Transverse colon (tissue), 4 donors: ENCODE results near the gene GRM8. TPM values are rescaled to one million over a fixed set of nuclear protein-coding genes. Genes with fewer than 3 reads are reported as not detected.
"Not testable (repeated sequence)": the region's sequence is repeated elsewhere in the genome, so short reads cannot be mapped to it uniquely, and the experiment has no call there.

Source experiments
- DNase-seq: peaks from one replicate; pipeline ENCODE4 v3.0.0-alpha.2; 2019
- H3K27ac ChIP-seq, 4 donors: fragments of 200-600 bp; sonication (generic); 2 replicates each; pipeline ENCODE4 v1.5.1; 2016 to 2018; ENCODE audit warnings: inconsistent platforms in 4 of 4
- H3K27me3 ChIP-seq: fragments of 200-600 bp; sonication (generic); 2 replicates; pipeline ENCODE4 v1.5.1; 2017; ENCODE audit warnings: inconsistent platforms
- H3K36me3 ChIP-seq, 4 donors: fragments of 200-600 bp; sonication (generic); 2 replicates each; pipeline ENCODE4 v1.5.1; 2017 to 2019; ENCODE audit warnings: inconsistent platforms in 4 of 4
- H3K4me1 ChIP-seq, 4 donors: fragments of 200-600 bp; sonication (generic); 2 replicates each; pipeline ENCODE4 v1.5.1; 2017 to 2020; ENCODE audit warnings: inconsistent platforms in 4 of 4
- H3K4me3 ChIP-seq, 4 donors: fragments of 200-600 bp; sonication (generic); 1 replicate in 1 of 4; 2 replicates in 3 of 4; pipeline versions ENCODE4 v1.5.1 to v1.6.1; 2017 to 2019; ENCODE audit warnings: inconsistent platforms in 4 of 4
- H3K9me3 ChIP-seq, 2 donors: fragments of 200-600 bp; sonication (generic); 2 replicates each; pipeline ENCODE4 v1.5.1; 2017 to 2019; ENCODE audit warnings: inconsistent platforms in 2 of 2
- EP300 ChIP-seq: sonication (generic); formaldehyde crosslinking; IDR thresholded peaks from one replicate; pipeline ENCODE4 v1.6.1; 2017; ENCODE audit warnings: antibody characterized with exemption, low read depth
- POLR2A ChIP-seq: fragments of 450-650 bp; IDR thresholded peaks from one replicate; pipeline ENCODE4 v1.6.1; 2016; ENCODE audit warnings: antibody characterized with exemption, mild to moderate bottlenecking, moderate library complexity
- POLR2AphosphoS5 ChIP-seq, 3 donors: sonication (generic); formaldehyde crosslinking; IDR thresholded peaks; one replicate each; pipeline ENCODE4 v1.6.1; 2016; ENCODE audit warnings: antibody characterized with exemption in 3 of 3
- WGBS, 2 donors: methylation state at CpG; one replicate each; pipeline ENCODE4 v1.1.5; 2018; ENCODE audit warnings: low coverage in 1 of 2; 5-methylcytosine and 5-hydroxymethylcytosine counted together
- in situ Hi-C, 4 donors: fragments of 200-750 bp; cut with MboI; loops; one replicate each; pipeline versions ENCODE4 v1.15.0 to v1.15.1; 2017; ENCODE audit warnings: low sequenced_read_pairs in 3 of 4, low pct_ligation_motif_present in 1 of 4, low pct_unique_long_range_greater_than_20kb in 1 of 4
- intact Hi-C: fragments of 100-400 bp; cut with DNase I; formaldehyde crosslinking; loops from one replicate; pipeline ENCODE4 v1.15.1; 2023; ENCODE audit warnings: low total_unique reads
- total RNA-seq, 4 donors: library from RNA; depleted of rRNA; stranded (reverse); fragments of >200 nt; gene quantifications; one replicate each; pipeline ENCODE4 v1.1.0, GENCODE V29; 2016
- TF ChIP-seq, protein P1 (sequence below), 5 experiments: fragments of 200-600 bp in 3 of 5; fragments of 450-650 bp in 2 of 5; sonication (generic) in 3 of 5; IDR thresholded peaks; 1 replicate in 2 of 5; 2 replicates in 3 of 5; pipeline ENCODE4 v1.5.1; 2016 to 2017; ENCODE audit warnings: antibody characterized with exemption in 5 of 5, inconsistent platforms in 3 of 5, mild to moderate bottlenecking in 2 of 5, moderate library complexity in 1 of 5

Gene GRM8
- total RNA-seq, 4 donors from 2014 or later: 0.68 to 9.7 (median 2.9) TPM

DNA sequence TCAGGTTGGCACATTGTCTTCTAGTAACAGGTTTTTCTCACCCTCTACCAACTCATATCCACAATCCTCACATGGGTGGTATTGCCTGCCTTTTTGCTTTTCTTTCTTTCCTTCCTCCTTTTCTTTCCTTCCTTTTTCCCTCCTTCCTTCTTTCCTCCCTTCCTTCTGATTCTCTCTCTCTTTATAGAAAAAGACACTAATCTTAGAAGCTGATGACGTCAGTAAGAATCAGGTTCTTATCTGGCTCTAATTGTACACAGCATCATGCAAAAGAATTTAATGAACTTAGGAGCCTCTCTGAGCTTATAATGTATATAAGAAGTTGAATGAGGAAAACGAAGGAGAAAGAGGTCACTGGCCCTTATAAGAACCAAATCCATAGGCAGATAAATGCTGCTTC lies 328.3 kb downstream of the GRM8 start:
- Histone ChIP-seq H3K36me3 (no peaks in the 10 kb centered on the region), H3K4me3 (no peak overlapping the region), H3K27ac (no peak overlapping the region), H3K27me3 (no peaks in the 10 kb centered on the region), H3K4me1 (no peaks in the 10 kb centered on the region), H3K9me3 (no peaks in the 10 kb centered on the region)
- in situ Hi-C loops (no loop called here), intact Hi-C loops (no loop called here)
- no peak for TF ChIP-seq EP300
- TF ChIP-seq POLR2AphosphoS5 (IDR thresholded peaks at IDR 0.05): no peak
- TF ChIP-seq, protein P1, sequence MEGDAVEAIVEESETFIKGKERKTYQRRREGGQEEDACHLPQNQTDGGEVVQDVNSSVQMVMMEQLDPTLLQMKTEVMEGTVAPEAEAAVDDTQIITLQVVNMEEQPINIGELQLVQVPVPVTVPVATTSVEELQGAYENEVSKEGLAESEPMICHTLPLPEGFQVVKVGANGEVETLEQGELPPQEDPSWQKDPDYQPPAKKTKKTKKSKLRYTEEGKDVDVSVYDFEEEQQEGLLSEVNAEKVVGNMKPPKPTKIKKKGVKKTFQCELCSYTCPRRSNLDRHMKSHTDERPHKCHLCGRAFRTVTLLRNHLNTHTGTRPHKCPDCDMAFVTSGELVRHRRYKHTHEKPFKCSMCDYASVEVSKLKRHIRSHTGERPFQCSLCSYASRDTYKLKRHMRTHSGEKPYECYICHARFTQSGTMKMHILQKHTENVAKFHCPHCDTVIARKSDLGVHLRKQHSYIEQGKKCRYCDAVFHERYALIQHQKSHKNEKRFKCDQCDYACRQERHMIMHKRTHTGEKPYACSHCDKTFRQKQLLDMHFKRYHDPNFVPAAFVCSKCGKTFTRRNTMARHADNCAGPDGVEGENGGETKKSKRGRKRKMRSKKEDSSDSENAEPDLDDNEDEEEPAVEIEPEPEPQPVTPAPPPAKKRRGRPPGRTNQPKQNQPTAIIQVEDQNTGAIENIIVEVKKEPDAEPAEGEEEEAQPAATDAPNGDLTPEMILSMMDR (IDR thresholded peaks at IDR 0.05): no peak
- no peak for TF ChIP-seq POLR2A
- DNase-seq: no peak
- WGBS, 2 donors: 60 to 79% methylated on average over 2 of the region's 2 CpGs

DNA sequence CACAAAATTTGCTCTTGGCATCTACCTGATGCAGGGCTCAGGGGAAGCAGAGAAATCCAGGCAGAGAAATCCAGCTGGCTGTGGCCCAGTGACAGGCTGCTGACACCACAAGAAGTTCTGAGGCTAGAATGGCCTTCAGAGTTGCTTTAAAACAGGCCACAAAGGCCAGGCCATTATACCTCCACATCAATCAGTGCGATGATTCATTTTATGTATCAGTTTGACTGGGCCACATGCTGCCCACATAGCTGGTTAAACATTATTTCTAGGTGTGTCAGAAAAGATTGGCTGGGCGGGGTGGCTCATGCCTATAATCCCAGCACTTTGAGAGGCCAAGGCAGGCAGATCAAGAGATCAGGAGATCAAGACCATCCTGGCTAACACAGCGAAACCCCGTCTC lies 341.1 kb downstream of the GRM8 start:
- in situ Hi-C loops, intact Hi-C loops, H3K36me3 ChIP-seq, H3K27me3 ChIP-seq, H3K4me1 ChIP-seq, H3K4me3 ChIP-seq, DNase-seq, H3K9me3 ChIP-seq, H3K27ac ChIP-seq: not testable (repeated sequence)
- 75 to 88% methylated on average over 4 of the region's 4 CpGs for WGBS, 2 donors

DNA sequence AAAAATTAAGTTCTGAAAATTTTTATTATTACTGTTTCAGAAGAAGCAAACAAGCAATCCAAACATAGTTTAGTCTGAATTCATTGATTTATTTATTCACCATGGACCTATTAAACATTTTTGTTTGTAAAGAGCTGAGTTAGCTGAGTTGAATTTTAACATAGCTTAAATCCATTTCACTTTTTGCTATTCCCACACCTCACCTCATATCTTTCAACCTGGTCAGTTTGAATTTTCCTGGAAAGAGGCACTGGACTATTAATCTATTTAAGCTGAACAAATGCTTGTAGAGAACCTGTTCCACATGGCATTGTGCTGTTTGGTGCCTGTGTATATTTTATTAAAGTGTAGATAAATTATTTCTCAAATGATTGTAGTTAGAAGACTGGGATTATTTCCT lies 344.2 kb downstream of the GRM8 start:
- H3K36me3 ChIP-seq, H3K4me3 ChIP-seq, in situ Hi-C loops, H3K4me1 ChIP-seq, intact Hi-C loops, H3K27ac ChIP-seq, H3K9me3 ChIP-seq, DNase-seq, H3K27me3 ChIP-seq: not testable (repeated sequence)

DNA sequence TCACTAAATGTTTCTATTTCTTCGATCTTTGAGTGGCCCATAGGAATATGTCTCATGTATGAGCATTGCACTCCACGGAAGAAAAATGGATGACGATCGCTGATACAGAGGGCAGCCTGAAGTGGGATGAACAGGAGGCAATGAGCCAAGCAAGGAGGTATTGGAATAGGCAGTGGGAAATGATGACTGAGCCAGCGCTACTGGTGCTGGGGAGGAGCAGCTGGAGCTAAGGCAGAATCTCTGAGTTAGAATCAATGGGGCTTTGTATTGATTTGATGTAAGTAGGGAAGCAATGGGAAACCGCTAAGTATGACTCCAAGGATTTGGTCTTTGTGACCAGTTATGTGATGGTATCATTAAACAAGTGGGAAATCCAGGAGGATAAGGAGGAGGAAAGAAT lies 345.1 kb downstream of the GRM8 start:
- H3K9me3 ChIP-seq, H3K27me3 ChIP-seq, H3K4me3 ChIP-seq, H3K36me3 ChIP-seq, intact Hi-C loops, DNase-seq, H3K27ac ChIP-seq, in situ Hi-C loops, H3K4me1 ChIP-seq: not testable (repeated sequence)
- 88 to 93% methylated on average over 6 of the region's 6 CpGs for WGBS, 2 donors

DNA sequence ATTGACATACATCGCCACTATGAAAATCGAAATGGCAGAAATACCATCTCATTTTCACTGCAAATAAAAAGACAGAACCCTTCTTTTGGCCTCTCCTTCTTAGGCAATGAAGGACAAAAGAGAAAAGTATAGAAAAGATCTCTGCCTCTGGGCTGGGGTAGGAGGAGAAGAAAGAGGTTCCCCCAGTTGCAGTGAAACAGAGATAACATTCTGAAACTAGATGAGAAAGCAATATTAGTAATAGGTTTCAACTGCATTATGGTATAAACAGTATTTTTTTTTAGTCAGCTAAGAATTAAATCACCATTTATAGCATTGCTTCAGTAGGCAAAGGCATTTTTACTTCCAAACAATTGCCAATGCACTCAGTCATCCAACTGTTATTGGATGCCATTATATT lies 347.5 kb downstream of the GRM8 start:
- H3K9me3 ChIP-seq, H3K4me1 ChIP-seq, in situ Hi-C loops, intact Hi-C loops, DNase-seq, H3K27me3 ChIP-seq, H3K36me3 ChIP-seq, H3K27ac ChIP-seq, H3K4me3 ChIP-seq: not testable (repeated sequence)
- WGBS, 2 donors: 80 to 82% methylated on average over 2 of the region's 2 CpGs

DNA sequence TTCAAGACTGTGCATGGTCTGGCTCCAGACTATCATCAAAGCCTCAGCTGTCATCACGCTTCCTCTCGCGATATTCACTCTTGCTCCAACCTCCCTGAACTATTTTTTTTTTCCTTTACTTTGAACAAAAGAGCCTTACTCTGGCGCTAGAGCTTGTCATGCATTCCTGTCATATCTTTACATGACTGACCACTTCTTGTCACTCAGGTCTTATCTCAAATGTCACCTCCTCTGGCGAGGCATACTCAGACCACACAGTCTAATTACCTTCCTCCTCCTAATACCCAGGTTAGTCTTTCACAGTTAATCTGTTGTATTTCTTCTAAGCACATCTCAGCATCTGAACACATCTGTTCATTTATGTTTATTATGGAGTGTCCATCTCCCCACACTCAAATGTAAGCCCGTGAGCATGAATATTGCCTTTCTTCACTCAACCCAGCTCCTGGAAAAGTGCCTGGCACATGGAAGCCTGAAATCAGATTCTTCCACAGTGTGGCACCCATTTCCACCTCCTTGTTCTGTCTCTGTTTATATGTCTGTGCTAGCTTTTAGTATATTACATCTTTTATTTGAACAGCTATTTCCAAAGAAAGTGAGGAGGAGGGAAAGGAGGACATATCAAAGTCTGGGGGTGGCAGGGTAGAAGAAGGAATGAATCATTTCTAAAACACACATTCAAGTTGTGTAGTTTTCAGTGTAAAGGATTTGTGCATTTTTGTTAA lies 351.5 kb downstream of the GRM8 start:
- H3K36me3 ChIP-seq, DNase-seq, intact Hi-C loops, H3K4me3 ChIP-seq, H3K27me3 ChIP-seq, H3K9me3 ChIP-seq, in situ Hi-C loops, H3K27ac ChIP-seq, H3K4me1 ChIP-seq: not testable (repeated sequence)
- WGBS, 2 donors: 68 to 69% methylated on average over 6 of the region's 6 CpGs

DNA sequence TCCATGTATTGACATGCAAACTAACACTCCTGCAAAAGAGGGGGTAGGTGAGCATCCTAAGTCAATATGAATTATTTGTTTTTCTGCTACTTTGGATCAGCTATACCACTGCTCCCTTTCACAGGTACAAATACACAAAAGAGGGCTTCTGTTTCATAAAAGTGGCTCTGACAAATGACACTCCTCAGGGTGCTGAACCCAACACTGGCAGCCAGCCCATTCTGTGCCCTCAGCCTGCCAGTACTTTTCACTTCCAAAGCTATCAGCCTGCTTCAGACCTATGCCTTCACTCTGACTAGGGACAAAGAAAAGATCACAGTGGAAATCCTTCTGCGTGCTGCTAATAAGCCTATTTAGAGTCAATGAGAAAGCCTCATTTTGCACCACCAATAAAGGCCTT lies 364.8 kb downstream of the GRM8 start:
- H3K27ac ChIP-seq, H3K27me3 ChIP-seq, H3K36me3 ChIP-seq, H3K9me3 ChIP-seq, H3K4me1 ChIP-seq, intact Hi-C loops, in situ Hi-C loops, H3K4me3 ChIP-seq, DNase-seq: not testable (repeated sequence)
- WGBS, 2 donors: 80 to 100% methylated on average over 1 of the region's 1 CpG

DNA sequence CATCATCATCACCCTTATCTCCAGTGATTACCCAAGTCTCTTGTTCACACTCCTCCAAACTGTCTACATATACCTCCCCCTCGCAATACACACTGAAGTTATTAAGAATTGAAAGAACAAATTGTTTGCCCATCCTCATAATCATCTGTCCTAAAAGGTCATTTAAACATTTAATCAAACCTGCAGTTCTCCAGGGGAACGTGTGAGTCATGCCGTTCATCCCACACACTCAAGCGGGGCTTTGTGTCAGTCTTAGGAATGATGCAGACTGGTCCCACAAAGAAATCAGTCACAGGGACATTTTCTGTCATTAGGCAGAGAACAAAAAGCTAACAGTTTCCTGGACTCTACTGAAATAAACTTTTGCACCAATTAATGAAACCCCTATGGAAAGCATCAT lies 365.2 kb downstream of the GRM8 start:
- WGBS, 2 donors: 76 to 83% methylated on average over 1 to 4 of the region's 4 CpGs
- intact Hi-C loops, H3K9me3 ChIP-seq, DNase-seq, in situ Hi-C loops, H3K4me1 ChIP-seq, H3K36me3 ChIP-seq, H3K4me3 ChIP-seq, H3K27me3 ChIP-seq, H3K27ac ChIP-seq: not testable (repeated sequence)

DNA sequence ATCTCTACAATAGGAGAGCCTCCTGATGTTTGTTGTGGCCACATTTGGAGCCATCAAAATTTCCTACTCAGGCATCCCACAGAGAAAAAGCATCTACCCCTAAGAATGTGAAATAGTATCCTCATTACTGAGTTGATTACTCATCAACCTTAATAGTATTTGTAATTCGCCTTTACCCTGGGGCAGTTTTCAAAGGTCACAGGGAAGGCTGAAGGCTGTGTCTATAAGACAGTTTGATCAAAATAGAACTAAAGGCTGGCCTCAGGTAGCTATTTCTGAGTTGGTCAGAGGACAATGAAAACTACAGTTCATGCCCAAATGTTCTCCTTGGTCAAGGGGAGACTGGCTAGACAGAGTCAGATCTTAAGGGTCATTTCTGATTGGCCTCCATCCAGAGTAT lies 370.0 kb downstream of the GRM8 start:
- H3K27ac ChIP-seq, in situ Hi-C loops, H3K4me3 ChIP-seq, H3K36me3 ChIP-seq, H3K4me1 ChIP-seq, H3K9me3 ChIP-seq, H3K27me3 ChIP-seq, intact Hi-C loops, DNase-seq: not testable (repeated sequence)
- 80% methylated on average over 1 of the region's 1 CpG; no CpG with 5 or more reads in 1 of the 2 donors for WGBS, 2 donors

DNA sequence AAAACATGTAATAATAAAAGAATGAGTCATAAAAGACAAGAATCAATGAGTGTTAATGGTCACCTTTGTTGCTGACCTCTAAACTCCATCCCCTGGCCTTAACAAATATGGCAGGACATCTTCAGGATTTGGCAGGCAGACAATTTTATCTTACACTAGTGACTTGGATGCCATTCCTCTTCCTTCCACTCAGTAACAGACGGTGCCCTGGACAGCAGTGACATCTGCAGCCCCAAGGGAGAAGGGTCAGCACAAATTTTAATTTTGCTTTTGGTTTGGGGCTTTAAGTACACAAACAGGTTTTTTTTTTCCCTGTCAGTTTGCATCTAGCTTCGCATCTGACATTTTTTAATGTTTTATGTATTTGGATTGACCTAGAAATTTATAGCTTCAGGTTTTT lies 370.8 kb downstream of the GRM8 start:
- H3K27ac ChIP-seq, H3K27me3 ChIP-seq, H3K4me1 ChIP-seq, DNase-seq, H3K9me3 ChIP-seq, in situ Hi-C loops, intact Hi-C loops, H3K36me3 ChIP-seq, H3K4me3 ChIP-seq: not testable (repeated sequence)
- 40 to 63% methylated on average over 2 of the region's 2 CpGs for WGBS, 2 donors
